GM23338 (cell line): ENCODE data around the gene TXLNG.
"Not testable (repeated sequence)": the region's sequence is repeated elsewhere in the genome, so short reads cannot be mapped to it uniquely, and the experiment has no call there.

ENCODE experiments used
- EZH2phosphoT487 ChIP-seq: fragments of 200-600 bp; sonication (generic); IDR thresholded peaks from one replicate; pipeline ENCODE4 v1.8.1; 2018; ENCODE audit warnings: antibody characterized with exemption; ENCODE audit not compliant: unreplicated experiment
- TF ChIP-seq, protein P1 (sequence below), 2 experiments: fragments of 200-600 bp in 1 of 2; sonication (generic) in 1 of 2; conservative IDR thresholded peaks; 2 replicates each; pipeline versions ENCODE4 v1.5.1 to v1.6.1; 2016 to 2017; ENCODE audit warnings: antibody characterized with exemption in 2 of 2, low read depth in 2 of 2, mild to moderate bottlenecking in 2 of 2, moderate library complexity in 1 of 2

DNA sequence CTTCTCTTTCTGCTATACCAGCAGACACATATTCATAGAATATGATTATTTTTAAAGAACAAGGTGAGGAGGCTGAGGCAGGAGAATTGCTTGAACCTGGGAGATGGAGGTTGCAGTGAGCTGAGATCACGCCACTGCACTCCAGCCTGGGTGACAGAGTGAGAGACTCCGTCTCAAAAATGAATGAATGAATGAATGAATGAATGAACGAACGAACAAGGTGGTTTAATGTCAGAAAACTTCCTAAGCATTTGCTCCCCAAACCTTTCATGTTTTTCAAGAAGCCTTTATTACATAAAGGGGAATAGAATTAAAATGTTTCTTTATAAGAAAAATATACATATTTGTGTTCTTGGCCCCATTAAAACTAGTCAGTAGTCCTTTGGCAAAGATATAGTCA lies 24.8 kb upstream of the TXLNG start:
- TF ChIP-seq, protein P1, sequence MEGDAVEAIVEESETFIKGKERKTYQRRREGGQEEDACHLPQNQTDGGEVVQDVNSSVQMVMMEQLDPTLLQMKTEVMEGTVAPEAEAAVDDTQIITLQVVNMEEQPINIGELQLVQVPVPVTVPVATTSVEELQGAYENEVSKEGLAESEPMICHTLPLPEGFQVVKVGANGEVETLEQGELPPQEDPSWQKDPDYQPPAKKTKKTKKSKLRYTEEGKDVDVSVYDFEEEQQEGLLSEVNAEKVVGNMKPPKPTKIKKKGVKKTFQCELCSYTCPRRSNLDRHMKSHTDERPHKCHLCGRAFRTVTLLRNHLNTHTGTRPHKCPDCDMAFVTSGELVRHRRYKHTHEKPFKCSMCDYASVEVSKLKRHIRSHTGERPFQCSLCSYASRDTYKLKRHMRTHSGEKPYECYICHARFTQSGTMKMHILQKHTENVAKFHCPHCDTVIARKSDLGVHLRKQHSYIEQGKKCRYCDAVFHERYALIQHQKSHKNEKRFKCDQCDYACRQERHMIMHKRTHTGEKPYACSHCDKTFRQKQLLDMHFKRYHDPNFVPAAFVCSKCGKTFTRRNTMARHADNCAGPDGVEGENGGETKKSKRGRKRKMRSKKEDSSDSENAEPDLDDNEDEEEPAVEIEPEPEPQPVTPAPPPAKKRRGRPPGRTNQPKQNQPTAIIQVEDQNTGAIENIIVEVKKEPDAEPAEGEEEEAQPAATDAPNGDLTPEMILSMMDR (conservative IDR thresholded peaks at IDR 0.05; ENCODE audit: low read depth in 2 of 2) = not testable (repeated sequence)
- not testable (repeated sequence) for TF ChIP-seq EZH2phosphoT487
